Activated T-helper 1 cell treated with anti-CD3 and anti-CD28 coated beads, Interleukin-2, amount 50 U/mL, for 16 hours (primary cell): ENCODE measurements around the gene CYTH4.
"Not testable (repeated sequence)": the region's sequence is repeated elsewhere in the genome, so short reads cannot be mapped to it uniquely, and the experiment has no call there.

ENCODE experiments used
- DNase-seq, 2 donors: peaks; one replicate each; pipeline ENCODE4 v3.0.0-alpha.2; 2020; ENCODE audit warnings: low read depth in 1 of 2, low spot score in 1 of 2

Gene CYTH4

GRCh38 chr22:37282385-37282677 is at the start of gene CYTH4:
CYTH4 (plus strand) TSS chr22:37282508; CDS start chr22:37282570, 62 bp downstream.
- DNase-seq = peak; percentile 57 to 66

GRCh38 chr22:37233371-37233750 is 48.9 kb upstream of the CYTH4 start:
- DNase-seq = not testable (repeated sequence)

- no peak for DNase-seq
These were observed 48.3 kb upstream of the CYTH4 start for GRCh38 chr22:37233751-37234631.

GRCh38 chr22:37234736-37235711 is 47.3 kb upstream of the CYTH4 start:
- DNase-seq = no peak

GRCh38 chr22:37235897-37236607 is 46.3 kb upstream of the CYTH4 start:
- no peak for DNase-seq

- no peak for DNase-seq
These were observed 44.7 kb upstream of the CYTH4 start for GRCh38 chr22:37237371-37238268.

- no peak for DNase-seq
These were observed 42.7 kb upstream of the CYTH4 start for GRCh38 chr22:37239336-37240239.

GRCh38 chr22:37240240-37240940 is 41.9 kb upstream of the CYTH4 start:
- no peak for DNase-seq

GRCh38 chr22:37240941-37241320 is 41.4 kb upstream of the CYTH4 start:
- no peak for DNase-seq

- DNase-seq = no peak
These were observed 40.8 kb upstream of the CYTH4 start for GRCh38 chr22:37241351-37242142.

- DNase-seq = peak; percentile 65 to 84
These were observed 39.9 kb upstream of the CYTH4 start for GRCh38 chr22:37242395-37242918.

GRCh38 chr22:37243402-37244113 is 38.8 kb upstream of the CYTH4 start:
- no peak for DNase-seq

GRCh38 chr22:37244114-37244921 is 38.0 kb upstream of the CYTH4 start, which contains the start of gene RAC2:
RAC2 (minus strand) TSS chr22:37244269; CDS start chr22:37244148, 121 bp downstream.
- peak; percentile 75 to 81 for DNase-seq

GRCh38 chr22:37244922-37245722 is 37.2 kb upstream of the CYTH4 start:
- no peak for DNase-seq

- no peak for DNase-seq
These were observed 36.6 kb upstream of the CYTH4 start for GRCh38 chr22:37245740-37246139.
